ENCODE data around the gene COG6. TPM values are rescaled to one million over a fixed set of nuclear protein-coding genes. Genes with fewer than 3 reads are reported as not detected.

COG6 gene
- total and polyA plus RNA-seq, 10 of the 15 experiments (the other 5 are each of a cell fraction or from before 2014, with no cell fraction given), result 4.5 to 29.8 (median 12.6) TPM

DNA sequence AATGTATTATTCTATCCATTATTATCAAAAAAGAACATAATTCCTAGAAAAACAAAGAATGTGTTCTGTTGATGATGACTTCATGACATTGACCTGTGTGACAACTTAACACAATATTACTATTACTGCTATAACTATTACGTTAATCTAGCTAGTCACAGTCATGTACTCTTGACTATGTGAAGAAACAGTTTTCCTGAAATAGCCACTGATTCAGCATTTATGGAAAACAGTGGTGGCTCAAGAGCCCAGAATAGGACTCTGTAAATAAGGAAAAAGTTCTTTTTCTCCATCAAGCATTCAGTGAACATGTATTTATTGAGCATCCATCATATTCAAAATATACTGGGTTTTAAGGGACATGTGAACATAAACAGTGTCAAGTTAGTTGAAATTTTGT lies 93.5 kb downstream of the COG6 start:
- no peak overlapping the region for H3K9ac ChIP-seq (ENCODE audit: control insufficient read depth, insufficient read depth, low read length)
- no peaks in the 10 kb centered on the region for H3K79me2 ChIP-seq (ENCODE audit: control insufficient read depth, insufficient read depth, low read length)
- H3K9me3 ChIP-seq (replicated peaks; ENCODE audit: control insufficient read depth, insufficient read depth, low read length), result no peaks in the 10 kb centered on the region
- H3K27ac ChIP-seq (ENCODE audit: control insufficient read depth, insufficient read depth), result no peak overlapping the region
- intact Hi-C loops (cut with micrococcal nuclease; ENCODE audit: unreplicated experiment) (no loop called here), in situ Hi-C loops (cut with MboI) (no loop called here)
- WGBS (ENCODE audit: insufficient coverage, insufficient replicate concordance, low lambda C conversion rate, missing lambda C conversion rate), result 44% methylated on average over 1 of the region's 1 CpG
- H3K4me2 ChIP-seq (ENCODE audit: control insufficient read depth, insufficient read depth), result no peak overlapping the region
- no peak for DNase-seq (ENCODE audit: low read depth, low spot score)
- no peaks in the 10 kb centered on the region for H3K36me3 ChIP-seq (ENCODE audit: control insufficient read depth in 2 of 2, insufficient read depth in 2 of 2, low read length in 1 of 2)
- no peaks in the 10 kb centered on the region for H3K4me1 ChIP-seq (ENCODE audit: control insufficient read depth, insufficient read depth, low read length)
- H3K4me3 ChIP-seq, result no peak overlapping the region
- no peak for FAIRE-seq
- ATAC-seq, result no peak
- POLR2A ChIA-PET, result no interaction called here
- SMC1A ChIA-PET (ENCODE audit: uncharacterized antibody, unreplicated experiment), result interaction anchor here (1.1 to 2.5 kb wide), 4 partner anchors 9 to 21 kb away, joined by 3 to 14 read pairs (median 5); no protein-coding TSS in a partner anchor
- H3K27me3 ChIP-seq (replicated peaks in 1 of 2; ENCODE audit: control insufficient read depth in 2 of 2, insufficient read depth in 2 of 2, low read length in 1 of 2), result no peaks in the 10 kb centered on the region
- CTCF ChIA-PET, result interaction anchor here (1.1 kb wide), 1 partner anchor 17 kb away, joined by 4 read pairs; no protein-coding TSS in a partner anchor
- no TSS peak for BruUV-seq (replicated peaks)
- H4K20me1 ChIP-seq (ENCODE audit: control insufficient read depth, insufficient read depth), result no peaks in the 10 kb centered on the region
- RAD21 ChIA-PET (ENCODE audit: unreplicated experiment), result no interaction called here
- H2AFZ ChIP-seq (ENCODE audit: control insufficient read depth, low read depth, low read length), result no peak overlapping the region
- no peak for TF ChIP-seq YY1 (IDR thresholded peaks at IDR 0.05; ENCODE audit: low read depth, low read length)
- TF ChIP-seq USF2 (IDR thresholded peaks at IDR 0.05; ENCODE audit: borderline replicate concordance, low read depth, low read length), result no peak
- TF ChIP-seq ESRRA (IDR thresholded peaks at IDR 0.05; ENCODE audit: low read length), result no peak
- TF ChIP-seq, protein P1, sequence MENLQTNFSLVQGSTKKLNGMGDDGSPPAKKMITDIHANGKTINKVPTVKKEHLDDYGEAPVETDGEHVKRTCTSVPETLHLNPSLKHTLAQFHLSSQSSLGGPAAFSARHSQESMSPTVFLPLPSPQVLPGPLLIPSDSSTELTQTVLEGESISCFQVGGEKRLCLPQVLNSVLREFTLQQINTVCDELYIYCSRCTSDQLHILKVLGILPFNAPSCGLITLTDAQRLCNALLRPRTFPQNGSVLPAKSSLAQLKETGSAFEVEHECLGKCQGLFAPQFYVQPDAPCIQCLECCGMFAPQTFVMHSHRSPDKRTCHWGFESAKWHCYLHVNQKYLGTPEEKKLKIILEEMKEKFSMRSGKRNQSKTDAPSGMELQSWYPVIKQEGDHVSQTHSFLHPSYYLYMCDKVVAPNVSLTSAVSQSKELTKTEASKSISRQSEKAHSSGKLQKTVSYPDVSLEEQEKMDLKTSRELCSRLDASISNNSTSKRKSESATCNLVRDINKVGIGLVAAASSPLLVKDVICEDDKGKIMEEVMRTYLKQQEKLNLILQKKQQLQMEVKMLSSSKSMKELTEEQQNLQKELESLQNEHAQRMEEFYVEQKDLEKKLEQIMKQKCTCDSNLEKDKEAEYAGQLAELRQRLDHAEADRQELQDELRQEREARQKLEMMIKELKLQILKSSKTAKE (IDR thresholded peaks at IDR 0.05; ENCODE audit: low read depth, poor library complexity, severe bottlenecking), result no peak
- TF ChIP-seq, protein P2, sequence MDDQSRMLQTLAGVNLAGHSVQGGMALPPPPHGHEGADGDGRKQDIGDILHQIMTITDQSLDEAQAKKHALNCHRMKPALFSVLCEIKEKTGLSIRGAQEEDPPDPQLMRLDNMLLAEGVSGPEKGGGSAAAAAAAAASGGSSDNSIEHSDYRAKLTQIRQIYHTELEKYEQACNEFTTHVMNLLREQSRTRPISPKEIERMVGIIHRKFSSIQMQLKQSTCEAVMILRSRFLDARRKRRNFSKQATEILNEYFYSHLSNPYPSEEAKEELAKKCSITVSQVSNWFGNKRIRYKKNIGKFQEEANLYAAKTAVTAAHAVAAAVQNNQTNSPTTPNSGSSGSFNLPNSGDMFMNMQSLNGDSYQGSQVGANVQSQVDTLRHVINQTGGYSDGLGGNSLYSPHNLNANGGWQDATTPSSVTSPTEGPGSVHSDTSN (IDR thresholded peaks at IDR 0.05; ENCODE audit: insufficient replicate concordance, low read depth, low read length), result no peak
- TF ChIP-seq FOS (IDR thresholded peaks at IDR 0.05; ENCODE audit: borderline replicate concordance, extremely low read depth, insufficient read length), result no peak
- TF ChIP-seq NFYB (IDR thresholded peaks at IDR 0.05; ENCODE audit: insufficient read depth, low read depth, low read length), result no peak
- no peak for TF ChIP-seq NR2C2 (IDR thresholded peaks at IDR 0.05; ENCODE audit: borderline replicate concordance, control insufficient read depth, insufficient read length, low read depth)
- TF ChIP-seq, protein P3, sequence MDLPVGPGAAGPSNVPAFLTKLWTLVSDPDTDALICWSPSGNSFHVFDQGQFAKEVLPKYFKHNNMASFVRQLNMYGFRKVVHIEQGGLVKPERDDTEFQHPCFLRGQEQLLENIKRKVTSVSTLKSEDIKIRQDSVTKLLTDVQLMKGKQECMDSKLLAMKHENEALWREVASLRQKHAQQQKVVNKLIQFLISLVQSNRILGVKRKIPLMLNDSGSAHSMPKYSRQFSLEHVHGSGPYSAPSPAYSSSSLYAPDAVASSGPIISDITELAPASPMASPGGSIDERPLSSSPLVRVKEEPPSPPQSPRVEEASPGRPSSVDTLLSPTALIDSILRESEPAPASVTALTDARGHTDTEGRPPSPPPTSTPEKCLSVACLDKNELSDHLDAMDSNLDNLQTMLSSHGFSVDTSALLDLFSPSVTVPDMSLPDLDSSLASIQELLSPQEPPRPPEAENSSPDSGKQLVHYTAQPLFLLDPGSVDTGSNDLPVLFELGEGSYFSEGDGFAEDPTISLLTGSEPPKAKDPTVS (IDR thresholded peaks at IDR 0.05; ENCODE audit: low read depth, low read length), result no peak
- no peak for TF ChIP-seq NR2F1 (conservative IDR thresholded peaks at IDR 0.05)
- TF ChIP-seq CBX3 (IDR thresholded peaks at IDR 0.05; ENCODE audit: borderline replicate concordance, low read depth), result no peak
- TF ChIP-seq, protein P4, sequence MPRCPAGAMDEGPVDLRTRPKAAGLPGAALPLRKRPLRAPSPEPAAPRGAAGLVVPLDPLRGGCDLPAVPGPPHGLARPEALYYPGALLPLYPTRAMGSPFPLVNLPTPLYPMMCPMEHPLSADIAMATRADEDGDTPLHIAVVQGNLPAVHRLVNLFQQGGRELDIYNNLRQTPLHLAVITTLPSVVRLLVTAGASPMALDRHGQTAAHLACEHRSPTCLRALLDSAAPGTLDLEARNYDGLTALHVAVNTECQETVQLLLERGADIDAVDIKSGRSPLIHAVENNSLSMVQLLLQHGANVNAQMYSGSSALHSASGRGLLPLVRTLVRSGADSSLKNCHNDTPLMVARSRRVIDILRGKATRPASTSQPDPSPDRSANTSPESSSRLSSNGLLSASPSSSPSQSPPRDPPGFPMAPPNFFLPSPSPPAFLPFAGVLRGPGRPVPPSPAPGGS (IDR thresholded peaks at IDR 0.05; ENCODE audit: borderline replicate concordance, insufficient read depth, low read depth, low read length, poor library complexity, severe bottlenecking), result no peak
- TF ChIP-seq MTA2 (IDR thresholded peaks at IDR 0.05; ENCODE audit: low read depth), result no peak

Data from GM12878 (cell line).